SK-N-SH treated with all-trans-retinoic acid at 6 μM for 48 hours (cell line): ENCODE results near the gene CAPN13.

Source experiments
- ATAC-seq: fragments of 200-7000 bp; cut with Tn5 transposase; 3 replicates; pipeline ENCODE4 v1.9.1; 2020; ENCODE audit warnings: mild to moderate bottlenecking, moderate library complexity
- ARNTL ChIP-seq: fragments of 450-650 bp; formaldehyde crosslinking; IDR thresholded peaks from 2 replicates; pipeline ENCODE4 v1.5.0; 2020; ENCODE audit warnings: low read depth, mild to moderate bottlenecking, moderate library complexity, borderline replicate concordance
- CSDC2 ChIP-seq: fragments of 250-450 bp; sonication (Bioruptor Pico); IDR thresholded peaks from 2 replicates; pipeline ENCODE4 v1.5.0; 2020; ENCODE audit warnings: mild to moderate bottlenecking, moderate library complexity
- GLIS3 ChIP-seq: fragments of 250-450 bp; sonication (Bioruptor Pico); IDR thresholded peaks from 2 replicates; pipeline ENCODE4 v1.5.0; 2020; ENCODE audit warnings: mild to moderate bottlenecking, moderate library complexity
- ISL1 ChIP-seq: fragments of 250-450 bp; sonication (Bioruptor Pico); IDR thresholded peaks from 2 replicates; pipeline ENCODE4 v2.1.2; 2022; ENCODE audit warnings: mild to moderate bottlenecking, moderate library complexity
- OSR1 ChIP-seq: fragments of 250-450 bp; sonication (Bioruptor Pico); IDR thresholded peaks from 2 replicates; pipeline ENCODE4 v1.8.0; 2022; ENCODE audit warnings: moderate library complexity, mild to moderate bottlenecking, inconsistent platforms
- PPARA ChIP-seq: fragments of 250-450 bp; sonication (Bioruptor Pico); IDR thresholded peaks from 2 replicates; pipeline ENCODE4 v1.5.0; 2020; ENCODE audit warnings: mild to moderate bottlenecking, borderline replicate concordance
- RARB ChIP-seq: fragments of 250-450 bp; sonication (Bioruptor Pico); IDR thresholded peaks from 2 replicates; pipeline ENCODE4 v1.8.0; 2021; ENCODE audit warnings: mild to moderate bottlenecking, moderate library complexity
- SNAI2 ChIP-seq: fragments of 250-450 bp; sonication (Bioruptor Pico); IDR thresholded peaks from 2 replicates; pipeline ENCODE4 v1.5.0; 2020; ENCODE audit warnings: mild to moderate bottlenecking, moderate library complexity
- TCF4 ChIP-seq: fragments of 250-450 bp; sonication (Bioruptor Pico); IDR thresholded peaks from 2 replicates; pipeline ENCODE4 v1.8.0; 2021; ENCODE audit warnings: mild to moderate bottlenecking, moderate library complexity, borderline replicate concordance
- TOX ChIP-seq: fragments of 250-450 bp; sonication (Bioruptor Pico); IDR thresholded peaks from 2 replicates; pipeline ENCODE4 v1.8.0; 2021; ENCODE audit warnings: mild to moderate bottlenecking, moderate library complexity, borderline replicate concordance
- ZC3H10 ChIP-seq: fragments of 250-450 bp; sonication (Bioruptor Pico); IDR thresholded peaks from 2 replicates; pipeline ENCODE4 v1.5.1; 2021; ENCODE audit warnings: mild to moderate bottlenecking, moderate library complexity
- ZFP3 ChIP-seq: fragments of 250-450 bp; sonication (Bioruptor Pico); IDR thresholded peaks from 2 replicates; pipeline ENCODE4 v1.5.0; 2020; ENCODE audit warnings: mild to moderate bottlenecking, moderate library complexity
- ZFP30 ChIP-seq: fragments of 450-650 bp; formaldehyde crosslinking; IDR thresholded peaks from 2 replicates; pipeline ENCODE4 v1.5.0; 2022; ENCODE audit warnings: mild to moderate bottlenecking, moderate library complexity
- ZNF565 ChIP-seq: fragments of 450-650 bp; formaldehyde crosslinking; conservative IDR thresholded peaks from 2 replicates; pipeline ENCODE4 v1.5.0; 2020; ENCODE audit warnings: low read depth, mild to moderate bottlenecking, moderate library complexity
- ZNF70 ChIP-seq: fragments of 450-650 bp; formaldehyde crosslinking; IDR thresholded peaks from 2 replicates; pipeline ENCODE4 v1.5.0; 2020; ENCODE audit warnings: mild to moderate bottlenecking, moderate library complexity
- ZNF8 ChIP-seq: fragments of 450-650 bp; formaldehyde crosslinking; IDR thresholded peaks from 2 replicates; pipeline ENCODE4 v1.5.0; 2020; ENCODE audit warnings: mild to moderate bottlenecking, moderate library complexity
- TF ChIP-seq, protein P1 (sequence below): fragments of 250-450 bp; sonication (Bioruptor Pico); IDR thresholded peaks from 2 replicates; pipeline ENCODE4 v1.8.0; 2021; ENCODE audit warnings: low read depth, mild to moderate bottlenecking, moderate library complexity, borderline replicate concordance
- TF ChIP-seq, protein P2 (sequence below): fragments of 250-450 bp; sonication (Bioruptor Pico); IDR thresholded peaks from 2 replicates; pipeline ENCODE4 v1.5.1; 2021; ENCODE audit warnings: mild to moderate bottlenecking, moderate library complexity
- TF ChIP-seq, protein P3 (sequence below): fragments of 250-450 bp; sonication (Bioruptor Pico); IDR thresholded peaks from 2 replicates; pipeline ENCODE4 v1.5.1; 2020; ENCODE audit warnings: low read depth, mild to moderate bottlenecking, moderate library complexity

The CAPN13 gene

DNA sequence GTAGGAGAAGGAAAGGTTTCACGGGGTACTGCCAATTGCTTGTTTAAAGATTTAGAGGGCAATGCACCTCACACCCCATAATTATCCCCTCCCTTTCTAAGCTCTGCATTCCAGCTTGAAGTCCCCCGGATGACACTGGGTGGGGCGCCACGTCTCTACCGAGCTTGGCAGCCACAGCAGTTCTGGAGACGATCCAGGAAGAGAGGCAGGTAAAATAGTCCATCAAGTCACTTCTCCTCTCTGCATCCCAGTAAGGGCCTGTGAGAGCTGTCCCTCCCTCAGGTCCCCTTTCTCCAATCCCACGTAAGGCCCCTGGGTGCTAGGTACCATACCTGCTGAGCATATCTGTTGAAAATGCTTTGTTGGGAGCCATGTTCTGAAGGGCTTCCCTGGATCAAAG, 65.7 kb downstream of the CAPN13 start (continued):
- TF ChIP-seq, protein P1, sequence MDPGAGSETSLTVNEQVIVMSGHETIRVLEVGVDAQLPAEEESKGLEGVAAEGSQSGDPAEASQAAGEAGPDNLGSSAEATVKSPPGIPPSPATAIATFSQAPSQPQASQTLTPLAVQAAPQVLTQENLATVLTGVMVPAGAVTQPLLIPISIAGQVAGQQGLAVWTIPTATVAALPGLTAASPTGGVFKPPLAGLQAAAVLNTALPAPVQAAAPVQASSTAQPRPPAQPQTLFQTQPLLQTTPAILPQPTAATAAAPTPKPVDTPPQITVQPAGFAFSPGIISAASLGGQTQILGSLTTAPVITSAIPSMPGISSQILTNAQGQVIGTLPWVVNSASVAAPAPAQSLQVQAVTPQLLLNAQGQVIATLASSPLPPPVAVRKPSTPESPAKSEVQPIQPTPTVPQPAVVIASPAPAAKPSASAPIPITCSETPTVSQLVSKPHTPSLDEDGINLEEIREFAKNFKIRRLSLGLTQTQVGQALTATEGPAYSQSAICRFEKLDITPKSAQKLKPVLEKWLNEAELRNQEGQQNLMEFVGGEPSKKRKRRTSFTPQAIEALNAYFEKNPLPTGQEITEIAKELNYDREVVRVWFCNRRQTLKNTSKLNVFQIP (CRISPR knock-in tag) = no peak
- TF ChIP-seq GLIS3 (CRISPR knock-in tag) = no peak

DNA sequence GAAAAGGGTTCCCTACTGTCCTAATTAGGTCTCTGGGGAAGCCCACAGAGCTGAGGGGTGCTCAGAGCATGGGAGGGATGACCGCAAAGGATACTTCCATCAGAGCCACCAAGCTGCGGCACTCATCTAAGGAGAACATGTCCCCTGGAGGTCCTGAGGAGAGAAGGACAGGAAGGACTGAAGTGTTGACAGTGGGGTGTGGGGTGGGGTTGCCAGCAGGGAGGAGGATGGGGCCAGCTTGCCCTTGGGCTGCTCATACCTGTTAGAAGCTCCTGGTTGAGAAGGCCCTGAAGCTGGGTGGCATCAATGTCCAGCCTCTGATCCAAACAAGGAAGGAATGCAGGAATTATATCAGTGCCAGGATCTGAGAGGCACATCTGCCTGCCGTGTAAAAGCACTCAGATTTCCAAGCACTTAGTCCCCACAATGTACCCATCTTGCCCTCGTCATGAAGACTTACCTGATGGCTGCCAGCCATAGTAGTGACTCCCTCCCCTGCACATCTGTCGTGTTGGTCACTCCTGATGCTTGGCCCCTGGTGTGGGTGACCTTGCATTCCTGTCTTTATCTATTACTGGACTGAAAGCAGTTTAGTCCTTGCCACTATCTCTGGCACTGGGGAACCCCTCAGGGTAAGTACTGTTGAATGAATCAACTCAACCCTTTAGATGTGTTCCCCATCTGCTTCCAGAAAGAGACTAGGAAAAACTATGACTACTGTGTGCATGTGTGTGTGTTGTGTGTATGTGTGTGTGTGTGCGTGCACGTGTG, 68.9 kb downstream of the CAPN13 start:
- ATAC-seq = no peak
- TF ChIP-seq ZNF8 (CRISPR knock-in tag) (no peak), TCF4 (peak; percentile 34; the same call in 1 of the 2 replicates)

DNA sequence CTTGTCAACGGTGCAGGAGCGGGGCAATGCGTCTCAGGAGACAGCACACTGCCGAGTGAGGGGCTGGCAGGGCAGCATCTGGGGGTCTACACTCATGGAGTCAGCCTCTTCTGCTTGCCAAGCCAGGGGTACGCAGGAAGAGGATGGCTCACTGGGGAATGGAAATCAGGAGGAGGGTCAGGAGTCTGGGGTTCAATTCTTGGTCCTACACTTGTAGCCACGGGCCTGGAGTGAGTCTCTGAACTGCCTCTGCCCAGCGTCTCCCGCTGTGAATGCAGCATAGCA, 70.0 kb downstream of the CAPN13 start:
- TF ChIP-seq ZC3H10 (CRISPR knock-in tag) (no peak), ISL1 (CRISPR knock-in tag) (no peak), OSR1 (CRISPR knock-in tag) (no peak), ZFP30 (no peak), TOX (CRISPR knock-in tag) (no peak), CSDC2 (no peak), ZNF565 (no peak), ARNTL (CRISPR knock-in tag) (no peak), RARB (no peak), ZNF8 (CRISPR knock-in tag) (no peak), TCF4 (no peak), SNAI2 (no peak), GLIS3 (CRISPR knock-in tag) (no peak), PPARA (no peak), ZNF70 (CRISPR knock-in tag) (no peak)
- TF ChIP-seq, protein P2, sequence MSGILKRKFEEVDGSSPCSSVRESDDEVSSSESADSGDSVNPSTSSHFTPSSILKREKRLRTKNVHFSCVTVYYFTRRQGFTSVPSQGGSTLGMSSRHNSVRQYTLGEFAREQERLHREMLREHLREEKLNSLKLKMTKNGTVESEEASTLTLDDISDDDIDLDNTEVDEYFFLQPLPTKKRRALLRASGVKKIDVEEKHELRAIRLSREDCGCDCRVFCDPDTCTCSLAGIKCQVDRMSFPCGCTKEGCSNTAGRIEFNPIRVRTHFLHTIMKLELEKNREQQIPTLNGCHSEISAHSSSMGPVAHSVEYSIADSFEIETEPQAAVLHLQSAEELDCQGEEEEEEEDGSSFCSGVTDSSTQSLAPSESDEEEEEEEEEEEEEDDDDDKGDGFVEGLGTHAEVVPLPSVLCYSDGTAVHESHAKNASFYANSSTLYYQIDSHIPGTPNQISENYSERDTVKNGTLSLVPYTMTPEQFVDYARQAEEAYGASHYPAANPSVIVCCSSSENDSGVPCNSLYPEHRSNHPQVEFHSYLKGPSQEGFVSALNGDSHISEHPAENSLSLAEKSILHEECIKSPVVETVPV (CRISPR knock-in tag) = no peak
- TF ChIP-seq, protein P1 (CRISPR knock-in tag) = no peak
- ATAC-seq = no peak

DNA sequence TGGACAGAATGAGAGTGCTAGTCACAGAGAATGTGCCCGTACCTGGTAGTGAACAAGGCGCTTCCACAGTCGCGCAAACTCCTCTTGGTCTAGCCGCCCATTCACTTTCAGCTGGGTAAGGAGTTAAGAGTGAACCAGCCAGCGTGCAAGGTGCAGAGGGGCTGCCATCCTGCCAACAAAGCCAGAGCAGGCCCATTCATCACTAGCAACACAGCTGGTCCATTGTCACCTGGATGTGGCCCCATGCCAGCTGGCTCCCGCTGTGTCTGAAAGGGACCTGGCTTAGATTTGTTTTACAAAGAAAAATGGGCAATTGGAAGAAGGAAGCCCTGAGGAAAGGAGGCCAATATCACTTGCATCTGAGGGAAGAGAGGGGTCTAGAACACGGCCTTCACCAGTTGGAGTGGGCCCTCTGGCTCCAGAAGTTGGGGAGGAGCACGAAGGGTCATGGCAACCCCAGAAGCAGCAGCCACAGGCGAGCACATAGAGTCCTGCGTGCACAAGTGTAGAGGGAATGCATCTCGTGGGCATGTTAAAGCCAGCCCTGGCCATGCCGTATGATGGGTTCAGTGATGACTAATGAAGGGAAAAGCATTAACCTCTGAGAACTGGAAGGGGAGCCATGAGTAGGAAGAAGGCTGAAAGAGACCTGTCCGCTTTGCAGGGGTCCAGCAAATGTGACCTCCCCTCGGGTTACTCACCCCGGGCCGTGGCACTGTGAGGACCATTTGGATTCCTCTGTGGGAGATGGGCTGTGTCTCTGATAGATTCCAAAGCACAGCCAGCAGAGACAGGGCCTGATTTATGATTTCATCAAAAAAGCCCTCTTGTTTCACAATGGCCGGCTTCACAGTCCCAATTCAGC, 70.6 kb downstream of the CAPN13 start:
- TF ChIP-seq ZNF70 (CRISPR knock-in tag) = no peak
- TF ChIP-seq, protein P3, sequence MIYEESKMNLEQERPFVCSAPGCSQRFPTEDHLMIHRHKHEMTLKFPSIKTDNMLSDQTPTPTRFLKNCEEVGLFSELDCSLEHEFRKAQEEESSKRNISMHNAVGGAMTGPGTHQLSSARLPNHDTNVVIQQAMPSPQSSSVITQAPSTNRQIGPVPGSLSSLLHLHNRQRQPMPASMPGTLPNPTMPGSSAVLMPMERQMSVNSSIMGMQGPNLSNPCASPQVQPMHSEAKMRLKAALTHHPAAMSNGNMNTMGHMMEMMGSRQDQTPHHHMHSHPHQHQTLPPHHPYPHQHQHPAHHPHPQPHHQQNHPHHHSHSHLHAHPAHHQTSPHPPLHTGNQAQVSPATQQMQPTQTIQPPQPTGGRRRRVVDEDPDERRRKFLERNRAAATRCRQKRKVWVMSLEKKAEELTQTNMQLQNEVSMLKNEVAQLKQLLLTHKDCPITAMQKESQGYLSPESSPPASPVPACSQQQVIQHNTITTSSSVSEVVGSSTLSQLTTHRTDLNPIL (CRISPR knock-in tag) = no peak
- TF ChIP-seq SNAI2 = no peak
- TF ChIP-seq TOX (CRISPR knock-in tag) = no peak
- no peak for TF ChIP-seq ZFP3 (CRISPR knock-in tag)
- TF ChIP-seq ZNF8 (CRISPR knock-in tag) = no peak
- TF ChIP-seq, all 23 proteins: peak for 0
- no peak for ATAC-seq

DNA sequence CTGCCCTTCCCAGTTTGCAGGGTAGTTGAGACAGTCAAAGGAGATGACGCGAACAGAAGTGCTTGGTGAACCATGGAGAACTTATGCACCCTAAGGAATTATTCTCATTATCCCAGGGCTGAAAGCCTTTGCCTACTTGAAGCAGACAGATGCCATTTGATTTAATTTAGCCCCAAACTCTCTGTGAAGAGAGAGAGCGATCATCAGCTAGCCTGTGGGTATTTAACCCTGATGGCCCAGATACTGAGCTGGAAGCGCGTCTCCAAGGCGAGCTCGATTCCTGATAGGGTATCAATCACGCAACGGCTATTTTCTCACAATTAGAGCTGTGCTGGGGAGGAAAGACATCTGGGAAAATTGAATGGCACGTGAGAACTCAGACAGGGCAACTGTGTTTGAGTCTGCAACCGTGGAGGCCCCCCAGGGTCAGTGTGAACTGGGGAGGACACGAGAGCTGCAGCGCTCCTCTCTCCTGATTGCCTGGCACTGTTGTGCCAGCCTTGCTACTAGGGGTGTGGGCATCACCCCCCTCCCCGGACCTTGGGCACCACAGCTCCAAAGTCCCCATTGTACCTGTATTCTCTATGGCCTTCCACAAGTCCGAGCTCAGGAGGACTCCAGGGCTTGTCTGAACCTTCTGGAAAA, 73.2 kb downstream of the CAPN13 start:
- ATAC-seq = no peak; the same call in 2 of the 3 replicates
- 0 out of 2 replicates have a peak, but pooled peaks have one; percentile 48 for TF ChIP-seq TCF4
- TF ChIP-seq ZFP30 = no peak
